Fibroblast of lung (primary cell): ENCODE measurements around the gene UNC13C. TPM values are rescaled to one million over a fixed set of nuclear protein-coding genes. Genes with fewer than 3 reads are reported as not detected.

Source experiments
- DNase-seq, 2 donors: peaks; one replicate each; pipeline versions ENCODE4 v3.0.0 to v3.0.0-alpha.2; 2010; ENCODE audit warnings: low read depth in 2 of 2
- H2AFZ ChIP-seq: 2 replicates; pipeline ENCODE4 v1.5.1; 2012; ENCODE audit warnings: low read length, control low read depth, inconsistent platforms
- H3K27ac ChIP-seq: 2 replicates; pipeline ENCODE4 v1.5.1; 2011; ENCODE audit warnings: low read length, control low read depth; ENCODE audit not compliant: insufficient read depth
- H3K27me3 ChIP-seq: 2 replicates; pipeline ENCODE4 v1.5.1; 2011; ENCODE audit warnings: mild to moderate bottlenecking, low read length; ENCODE audit not compliant: control insufficient read depth, insufficient read depth
- H3K36me3 ChIP-seq: 2 replicates; pipeline ENCODE4 v1.5.1; 2011; ENCODE audit warnings: low read length; ENCODE audit not compliant: control insufficient read depth, insufficient read depth
- H3K4me1 ChIP-seq: 2 replicates; pipeline ENCODE4 v1.5.1; 2011; ENCODE audit warnings: low read length; ENCODE audit not compliant: control insufficient read depth, insufficient read depth; ENCODE audit errors: extremely low read depth
- H3K4me2 ChIP-seq: 2 replicates; pipeline ENCODE4 v1.5.1; 2011; ENCODE audit warnings: low read length, control low read depth; ENCODE audit not compliant: insufficient read depth; ENCODE audit errors: extremely low read depth
- H3K4me3 ChIP-seq, 4 experiments: fragments of 200-600 bp in 1 of 4; sonication (generic) in 1 of 4; replicated peaks in 1 of 4; 2 replicates each; pipeline ENCODE4 v1.5.1; 2011 to 2016; ENCODE audit warnings: low read length in 4 of 4, low read depth in 3 of 4, mild to moderate bottlenecking in 3 of 4, control low read depth in 2 of 4, inconsistent platforms in 1 of 4, mixed read lengths in 1 of 4; ENCODE audit not compliant: insufficient read depth in 1 of 4; ENCODE audit errors: control extremely low read depth in 1 of 4
- H3K79me2 ChIP-seq: 2 replicates; pipeline ENCODE4 v1.5.1; 2012; ENCODE audit warnings: mild to moderate bottlenecking, low read length, inconsistent platforms; ENCODE audit not compliant: control insufficient read depth, insufficient read depth
- H3K9ac ChIP-seq: 2 replicates; pipeline ENCODE4 v1.5.1; 2011; ENCODE audit warnings: mild to moderate bottlenecking, low read length, control low read depth; ENCODE audit not compliant: insufficient read depth
- H3K9me3 ChIP-seq: 2 replicates; pipeline ENCODE4 v1.5.1; 2012; ENCODE audit warnings: low read depth, low read length; ENCODE audit not compliant: control insufficient read depth, insufficient read depth
- H4K20me1 ChIP-seq: 2 replicates; pipeline ENCODE4 v1.5.1; 2011; ENCODE audit warnings: low read length; ENCODE audit not compliant: control insufficient read depth, insufficient read depth; ENCODE audit errors: extremely low read depth
- CTCF ChIP-seq, 2 donors: IDR thresholded peaks in 1 of 2; conservative IDR thresholded peaks in 1 of 2; 1 replicate in 1 of 2; 2 replicates in 1 of 2; pipeline ENCODE4 v1.5.1; 2011 to 2012; ENCODE audit warnings: low read length in 2 of 2, control low read depth in 1 of 2, inconsistent platforms in 1 of 2, low read depth in 1 of 2, mild to moderate bottlenecking in 1 of 2
- EZH2 ChIP-seq: IDR thresholded peaks from 2 replicates; pipeline ENCODE4 v1.5.1; 2012; ENCODE audit warnings: low read length, control low read depth, mild to moderate bottlenecking; ENCODE audit errors: missing control alignments
- polyA plus RNA-seq, 2 donors: library from polyadenylated mRNA; depleted of rRNA in 1 of 2; stranded (reverse) in 1 of 2; unstranded in 1 of 2; fragments of >200 nt; gene quantifications; 2 replicates each; pipeline ENCODE4 v1.2.1, GENCODE V29; 2011 to 2012; ENCODE audit warnings: missing spikeins in 1 of 2
- total RNA-seq: library from RNA; depleted of rRNA; stranded (reverse); fragments of >200 nt; gene quantifications from 2 replicates; pipeline ENCODE4 v1.2.1, GENCODE V29; 2014

UNC13C gene
- total and polyA plus RNA-seq, 2 donors (not counting 1 experiment from before 2014, with no cell fraction given), result not detected

DNA sequence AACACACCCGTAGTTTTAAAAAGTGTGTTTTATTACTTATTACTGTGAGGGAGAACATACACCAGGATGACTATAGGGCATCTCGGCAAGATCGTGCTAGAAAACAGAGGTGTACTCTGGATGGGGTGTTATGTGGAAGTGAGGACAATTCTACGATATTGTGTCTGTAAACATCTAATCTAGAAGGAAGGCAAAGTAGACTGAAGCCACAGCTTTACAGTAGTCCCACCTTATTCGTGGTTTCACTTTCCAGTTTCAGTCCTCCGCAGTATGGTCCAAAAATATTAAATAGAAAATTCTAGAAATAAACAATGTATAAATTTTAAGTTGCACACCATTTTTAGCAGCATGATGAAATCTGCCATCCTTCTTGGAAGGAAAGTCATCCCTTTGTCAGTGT, 277.9 kb downstream of the UNC13C start:
- H3K27me3 ChIP-seq, result no peaks in the 10 kb centered on the region
- no peak overlapping the region for H3K27ac ChIP-seq
- H3K36me3 ChIP-seq, result no peaks in the 10 kb centered on the region

GRCh38 chr15:54273928-54274327, 295.7 kb downstream of the UNC13C start:
- H3K9ac ChIP-seq, result no peak overlapping the region
- no peaks in the 10 kb centered on the region for H3K4me1 ChIP-seq
- H3K36me3 ChIP-seq, result no peaks in the 10 kb centered on the region
- H3K9me3 ChIP-seq, result no peaks in the 10 kb centered on the region
- no peak overlapping the region for H3K4me3 ChIP-seq
- TF ChIP-seq CTCF (conservative IDR thresholded peaks at IDR 0.05 in 1 of 2, IDR thresholded peaks at IDR 0.05 in 1 of 2; ENCODE audit: low read depth in 1 of 2, low read length in 2 of 2), result peak in 1 of 2 donors; percentile 27
- TF ChIP-seq EZH2, result no peak
- H2AFZ ChIP-seq, result no peak overlapping the region
- no peaks in the 10 kb centered on the region for H3K27me3 ChIP-seq
- no peaks in the 10 kb centered on the region for H3K79me2 ChIP-seq
- no peaks in the 10 kb centered on the region for H4K20me1 ChIP-seq
- no peak for DNase-seq
- no peak overlapping the region for H3K4me2 ChIP-seq
- H3K27ac ChIP-seq, result no peak overlapping the region

More for the DNA sequence above, 277.9 kb downstream of the UNC13C start:
- H3K4me1 ChIP-seq, result no peaks in the 10 kb centered on the region
- TF ChIP-seq EZH2 (no peak), CTCF (conservative IDR thresholded peaks at IDR 0.05 in 1 of 2, IDR thresholded peaks at IDR 0.05 in 1 of 2; ENCODE audit: low read depth in 1 of 2, low read length in 2 of 2) (no peak)
- H2AFZ ChIP-seq, result no peak overlapping the region
- DNase-seq, result no peak
- no peaks in the 10 kb centered on the region for H3K9me3 ChIP-seq
- H3K4me2 ChIP-seq, result no peak overlapping the region
- H3K9ac ChIP-seq, result no peak overlapping the region
- no peak overlapping the region for H3K4me3 ChIP-seq
- no peaks in the 10 kb centered on the region for H4K20me1 ChIP-seq
- H3K79me2 ChIP-seq, result no peaks in the 10 kb centered on the region

DNA sequence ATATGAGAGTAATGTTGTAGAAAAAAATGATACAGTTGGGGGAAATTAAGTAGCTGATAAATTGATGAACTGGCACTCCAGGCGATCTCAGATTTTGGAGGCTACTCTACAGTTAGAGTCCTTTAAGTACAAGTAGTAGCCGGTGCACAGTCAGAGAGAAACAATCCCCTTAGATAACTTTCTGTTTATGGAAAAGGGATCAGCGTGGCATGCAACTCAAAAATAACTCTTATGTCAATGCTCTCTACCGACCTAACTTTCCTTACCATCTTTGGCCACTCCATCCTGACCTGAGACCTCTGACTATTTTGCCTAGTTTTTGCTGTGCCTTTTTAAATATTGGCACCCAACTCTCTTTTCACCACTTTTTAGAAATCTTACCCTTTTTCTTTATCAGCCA, 299.6 kb downstream of the UNC13C start:
- no peak overlapping the region for H3K4me3 ChIP-seq
- H3K27ac ChIP-seq, result no peak overlapping the region
- DNase-seq, result no peak
- H4K20me1 ChIP-seq, result no peaks in the 10 kb centered on the region
- H3K36me3 ChIP-seq, result no peaks in the 10 kb centered on the region
- no peaks in the 10 kb centered on the region for H3K27me3 ChIP-seq
- no peaks in the 10 kb centered on the region for H3K4me1 ChIP-seq
- no peak overlapping the region for H3K4me2 ChIP-seq
- no peaks in the 10 kb centered on the region for H3K79me2 ChIP-seq
- H2AFZ ChIP-seq, result no peak overlapping the region
- H3K9me3 ChIP-seq, result no peaks in the 10 kb centered on the region
- TF ChIP-seq CTCF (conservative IDR thresholded peaks at IDR 0.05 in 1 of 2, IDR thresholded peaks at IDR 0.05 in 1 of 2; ENCODE audit: low read depth in 1 of 2, low read length in 2 of 2) (no peak), EZH2 (no peak)
- H3K9ac ChIP-seq, result no peak overlapping the region
